NCI-H2171 treated with DMSO at 0.1 percent for 48 hours (cell line): ENCODE data around the gene PKN1.

Source experiments
- DNase-seq: peaks from one replicate; lab custom pipeline; 2025; lab: John Stamatoyannopoulos, UW

Gene PKN1

GRCh38 chr19:14515501-14516047 lies 82.5 kb downstream of the PKN1 start:
- no peak for DNase-seq

- DNase-seq: no peak
Observed at GRCh38 chr19:14516048-14516534, 83.0 kb downstream of the PKN1 start.

GRCh38 chr19:14516746-14517438 lies 83.8 kb downstream of the PKN1 start:
- DNase-seq: no peak

- DNase-seq: no peak
Observed at GRCh38 chr19:14517446-14517839, 84.3 kb downstream of the PKN1 start.

GRCh38 chr19:14517840-14518505 lies 84.9 kb downstream of the PKN1 start, which contains the start of gene DNAJB1:
DNAJB1 (minus strand) TSS chr19:14518397; CDS start chr19:14518349, 48 bp downstream.
- peak; percentile 45 for DNase-seq

GRCh38 chr19:14519245-14519859 lies 86.2 kb downstream of the PKN1 start:
- DNase-seq: no peak

- DNase-seq: no peak
Observed at GRCh38 chr19:14519860-14520407, 86.8 kb downstream of the PKN1 start.

- DNase-seq: no peak
Observed at GRCh38 chr19:14520543-14520942, 87.4 kb downstream of the PKN1 start.
